Measurements from ENCODE around the gene S100A2. TPM values are rescaled to one million over a fixed set of nuclear protein-coding genes. Genes with fewer than 3 reads are reported as not detected.
"Not testable (repeated sequence)": the region's sequence is repeated elsewhere in the genome, so short reads cannot be mapped to it uniquely, and the experiment has no call there.

Gene S100A2
- total RNA-seq, 1 experiment from 2014 or later, result not detected

DNA sequence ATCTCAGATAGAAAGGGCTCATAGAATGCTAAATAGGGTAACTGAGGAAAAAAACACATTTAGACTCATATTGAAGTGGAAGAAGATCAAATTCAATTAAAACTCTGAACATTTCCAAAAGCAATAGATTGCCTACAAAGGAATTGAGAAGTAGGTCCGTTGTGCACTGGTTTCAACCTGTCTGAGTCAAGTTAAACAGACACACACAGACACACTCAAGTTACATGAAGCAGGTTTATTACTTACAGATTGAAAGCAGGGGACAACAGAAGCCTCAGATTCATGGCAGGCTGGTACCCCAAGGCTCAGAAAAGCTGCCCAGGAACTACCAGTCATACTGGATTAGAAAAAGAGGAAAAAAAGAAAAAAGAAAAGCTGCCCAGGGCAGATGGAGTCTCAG lies 20.7 kb upstream of the S100A2 start:
- Histone ChIP-seq H3K9ac (ENCODE audit: low read length) (no peak overlapping the region), H2AFZ (ENCODE audit: low read length) (no peak overlapping the region), H3K36me3 (ENCODE audit: insufficient read depth, low read length) (no peaks in the 10 kb centered on the region), H3K27me3 (ENCODE audit: low read length) (no peaks in the 10 kb centered on the region), H3K4me3 (ENCODE audit: low read length) (no peak overlapping the region), H3K27ac (ENCODE audit: low read length) (no peak overlapping the region), H3K4me1 (ENCODE audit: low read length) (no peaks in the 10 kb centered on the region), H3K79me2 (ENCODE audit: low read length) (no peaks in the 10 kb centered on the region), H3K4me2 (ENCODE audit: low read depth, low read length, poor library complexity, severe bottlenecking) (no peak overlapping the region), H3K9me3 (ENCODE audit: low read length) (no peaks in the 10 kb centered on the region), H3K9me2 (replicated peaks; ENCODE audit: insufficient read depth, low read length) (no peaks in the 10 kb centered on the region), H4K20me1 (ENCODE audit: insufficient read depth, low read depth, low read length) (no peaks in the 10 kb centered on the region)
- no peak for DNase-seq

- no peaks in the 10 kb centered on the region for H3K79me2 ChIP-seq (ENCODE audit: low read length)
- H3K4me3 ChIP-seq (ENCODE audit: low read length), result no peak overlapping the region
- no peaks in the 10 kb centered on the region for H3K9me2 ChIP-seq (replicated peaks; ENCODE audit: insufficient read depth, low read length)
- no peaks in the 10 kb centered on the region for H3K4me1 ChIP-seq (ENCODE audit: low read length)
- H3K9me3 ChIP-seq (ENCODE audit: low read length), result no peaks in the 10 kb centered on the region
- H3K4me2 ChIP-seq (ENCODE audit: low read depth, low read length, poor library complexity, severe bottlenecking), result no peak overlapping the region
- H2AFZ ChIP-seq (ENCODE audit: low read length), result no peak overlapping the region
- no peaks in the 10 kb centered on the region for H3K36me3 ChIP-seq (ENCODE audit: insufficient read depth, low read length)
- no peak for DNase-seq
- no peaks in the 10 kb centered on the region for H3K27me3 ChIP-seq (ENCODE audit: low read length)
- H3K9ac ChIP-seq (ENCODE audit: low read length), result no peak overlapping the region
- H3K27ac ChIP-seq (ENCODE audit: low read length), result no peak overlapping the region
- no peaks in the 10 kb centered on the region for H4K20me1 ChIP-seq (ENCODE audit: insufficient read depth, low read depth, low read length)
These were observed 19.4 kb upstream of the S100A2 start for GRCh38 chr1:153585006-153585405.

DNA sequence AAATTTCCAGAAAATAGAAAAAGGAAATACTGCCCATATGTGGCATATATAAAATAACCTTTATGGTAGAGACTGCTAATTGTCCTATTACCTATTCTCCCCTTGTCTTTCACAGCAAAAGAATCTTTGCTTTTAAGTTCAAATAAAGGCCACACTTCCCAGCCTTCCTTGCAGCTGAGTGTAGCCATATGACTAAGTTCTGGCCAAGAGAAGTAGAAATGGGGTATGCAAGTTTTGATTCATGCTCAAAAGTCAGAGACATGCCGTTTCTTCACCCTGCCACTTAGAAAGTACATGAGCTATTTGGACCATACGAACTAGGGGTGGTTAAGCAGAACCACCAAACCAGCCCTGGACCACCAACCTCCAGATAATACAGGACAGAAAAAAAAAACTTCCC lies 18.3 kb upstream of the S100A2 start:
- Histone ChIP-seq H3K9me3 (ENCODE audit: low read length) (no peaks in the 10 kb centered on the region), H3K36me3 (ENCODE audit: insufficient read depth, low read length) (no peaks in the 10 kb centered on the region), H3K4me2 (ENCODE audit: low read depth, low read length, poor library complexity, severe bottlenecking) (no peak overlapping the region), H3K4me3 (ENCODE audit: low read length) (no peak overlapping the region), H3K9me2 (replicated peaks; ENCODE audit: insufficient read depth, low read length) (no peaks in the 10 kb centered on the region), H4K20me1 (ENCODE audit: insufficient read depth, low read depth, low read length) (no peaks in the 10 kb centered on the region), H3K79me2 (ENCODE audit: low read length) (no peaks in the 10 kb centered on the region), H3K27ac (ENCODE audit: low read length) (no peak overlapping the region), H3K4me1 (ENCODE audit: low read length) (no peaks in the 10 kb centered on the region), H3K9ac (ENCODE audit: low read length) (no peak overlapping the region), H2AFZ (ENCODE audit: low read length) (no peak overlapping the region), H3K27me3 (ENCODE audit: low read length) (no peaks in the 10 kb centered on the region)
- DNase-seq, result no peak

DNA sequence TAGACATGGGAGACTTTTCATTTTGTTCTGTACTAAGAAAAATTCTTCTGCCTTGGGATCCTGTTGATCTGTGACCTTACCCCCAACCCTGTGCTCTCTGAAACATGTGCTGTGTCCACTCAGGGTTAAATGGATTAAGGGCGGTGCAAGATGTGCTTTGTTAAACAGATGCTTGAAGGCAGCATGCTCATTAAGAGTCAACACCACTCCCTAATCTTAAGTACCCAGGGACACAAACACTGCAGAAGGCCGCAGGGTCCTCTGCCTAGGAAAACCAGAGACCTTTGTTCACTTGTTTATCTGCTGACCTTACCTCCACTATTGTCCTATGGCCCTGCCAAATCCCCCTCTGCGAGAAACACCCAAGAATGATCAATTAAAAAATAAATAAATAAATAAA lies 17.9 kb upstream of the S100A2 start:
- H3K27ac ChIP-seq (ENCODE audit: low read length); H3K4me3 ChIP-seq (ENCODE audit: low read length); H3K9me2 ChIP-seq (replicated peaks; ENCODE audit: insufficient read depth, low read length); H3K9ac ChIP-seq (ENCODE audit: low read length); H3K79me2 ChIP-seq (ENCODE audit: low read length); H3K36me3 ChIP-seq (ENCODE audit: insufficient read depth, low read length); DNase-seq; H3K4me1 ChIP-seq (ENCODE audit: low read length); H3K27me3 ChIP-seq (ENCODE audit: low read length); H3K9me3 ChIP-seq (ENCODE audit: low read length); H4K20me1 ChIP-seq (ENCODE audit: insufficient read depth, low read depth, low read length); H3K4me2 ChIP-seq (ENCODE audit: low read depth, low read length, poor library complexity, severe bottlenecking); H2AFZ ChIP-seq (ENCODE audit: low read length): not testable (repeated sequence)

GRCh38 chr1:153582836-153583235 lies 17.2 kb upstream of the S100A2 start:
- H2AFZ ChIP-seq (ENCODE audit: low read length); H3K79me2 ChIP-seq (ENCODE audit: low read length); H3K9ac ChIP-seq (ENCODE audit: low read length); H3K9me3 ChIP-seq (ENCODE audit: low read length); H3K4me2 ChIP-seq (ENCODE audit: low read depth, low read length, poor library complexity, severe bottlenecking); H3K9me2 ChIP-seq (replicated peaks; ENCODE audit: insufficient read depth, low read length); H3K4me3 ChIP-seq (ENCODE audit: low read length); H3K36me3 ChIP-seq (ENCODE audit: insufficient read depth, low read length); H3K27ac ChIP-seq (ENCODE audit: low read length); DNase-seq; H3K27me3 ChIP-seq (ENCODE audit: low read length); H4K20me1 ChIP-seq (ENCODE audit: insufficient read depth, low read depth, low read length); H3K4me1 ChIP-seq (ENCODE audit: low read length): not testable (repeated sequence)

DNA sequence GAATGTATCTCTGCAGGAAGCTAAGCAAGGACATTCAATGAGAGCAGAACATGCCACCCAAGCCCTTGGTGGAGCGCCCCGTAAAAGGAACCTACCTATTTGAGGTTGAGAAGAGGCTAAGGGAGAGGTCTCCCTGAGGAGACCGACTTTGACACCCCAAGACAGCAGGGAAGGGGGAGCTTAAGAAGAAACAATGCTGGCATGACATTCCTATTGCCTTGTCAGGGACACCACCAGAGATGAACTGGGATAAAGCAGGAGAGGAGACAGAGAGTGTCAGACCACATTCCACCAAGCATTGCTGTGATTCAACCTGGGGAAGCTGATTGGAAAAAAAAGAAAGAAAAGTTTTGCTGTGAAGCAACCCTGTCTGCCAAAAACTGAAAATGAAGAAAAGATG lies 13.3 kb upstream of the S100A2 start:
- Histone ChIP-seq H3K4me2 (ENCODE audit: low read depth, low read length, poor library complexity, severe bottlenecking) (no peak overlapping the region), H3K9me2 (replicated peaks; ENCODE audit: insufficient read depth, low read length) (no peaks in the 10 kb centered on the region), H2AFZ (ENCODE audit: low read length) (no peak overlapping the region), H3K9ac (ENCODE audit: low read length) (no peak overlapping the region), H4K20me1 (ENCODE audit: insufficient read depth, low read depth, low read length) (no peaks in the 10 kb centered on the region), H3K27ac (ENCODE audit: low read length) (no peak overlapping the region), H3K79me2 (ENCODE audit: low read length) (no peaks in the 10 kb centered on the region), H3K9me3 (ENCODE audit: low read length) (no peaks in the 10 kb centered on the region), H3K36me3 (ENCODE audit: insufficient read depth, low read length) (no peaks in the 10 kb centered on the region), H3K4me1 (ENCODE audit: low read length) (no peaks in the 10 kb centered on the region), H3K27me3 (ENCODE audit: low read length) (no peaks in the 10 kb centered on the region), H3K4me3 (ENCODE audit: low read length) (no peak overlapping the region)
- DNase-seq, result no peak

- Histone ChIP-seq H3K27me3 (ENCODE audit: low read length) (no peaks in the 10 kb centered on the region), H3K4me2 (ENCODE audit: low read depth, low read length, poor library complexity, severe bottlenecking) (no peak overlapping the region), H3K4me1 (ENCODE audit: low read length) (no peaks in the 10 kb centered on the region), H4K20me1 (ENCODE audit: insufficient read depth, low read depth, low read length) (no peaks in the 10 kb centered on the region), H3K27ac (ENCODE audit: low read length) (no peak overlapping the region), H3K36me3 (ENCODE audit: insufficient read depth, low read length) (no peaks in the 10 kb centered on the region), H3K4me3 (ENCODE audit: low read length) (no peak overlapping the region), H3K9ac (ENCODE audit: low read length) (no peak overlapping the region), H2AFZ (ENCODE audit: low read length) (no peak overlapping the region), H3K79me2 (ENCODE audit: low read length) (no peaks in the 10 kb centered on the region), H3K9me2 (replicated peaks; ENCODE audit: insufficient read depth, low read length) (no peaks in the 10 kb centered on the region), H3K9me3 (ENCODE audit: low read length) (no peaks in the 10 kb centered on the region)
- DNase-seq, result peak; percentile 16
These were observed 12.8 kb upstream of the S100A2 start for GRCh38 chr1:153578490-153578889.

GRCh38 chr1:153577624-153578051 lies 12.0 kb upstream of the S100A2 start:
- Histone ChIP-seq H3K4me3 (ENCODE audit: low read length) (no peak overlapping the region), H3K79me2 (ENCODE audit: low read length) (no peaks in the 10 kb centered on the region), H3K9me3 (ENCODE audit: low read length) (no peaks in the 10 kb centered on the region), H3K27ac (ENCODE audit: low read length) (no peak overlapping the region), H3K4me1 (ENCODE audit: low read length) (no peaks in the 10 kb centered on the region), H3K36me3 (ENCODE audit: insufficient read depth, low read length) (no peaks in the 10 kb centered on the region), H3K9ac (ENCODE audit: low read length) (no peak overlapping the region), H2AFZ (ENCODE audit: low read length) (no peak overlapping the region), H4K20me1 (ENCODE audit: insufficient read depth, low read depth, low read length) (no peaks in the 10 kb centered on the region), H3K27me3 (ENCODE audit: low read length) (no peaks in the 10 kb centered on the region), H3K4me2 (ENCODE audit: low read depth, low read length, poor library complexity, severe bottlenecking) (no peak overlapping the region), H3K9me2 (replicated peaks; ENCODE audit: insufficient read depth, low read length) (no peaks in the 10 kb centered on the region)
- no peak for DNase-seq

DNA sequence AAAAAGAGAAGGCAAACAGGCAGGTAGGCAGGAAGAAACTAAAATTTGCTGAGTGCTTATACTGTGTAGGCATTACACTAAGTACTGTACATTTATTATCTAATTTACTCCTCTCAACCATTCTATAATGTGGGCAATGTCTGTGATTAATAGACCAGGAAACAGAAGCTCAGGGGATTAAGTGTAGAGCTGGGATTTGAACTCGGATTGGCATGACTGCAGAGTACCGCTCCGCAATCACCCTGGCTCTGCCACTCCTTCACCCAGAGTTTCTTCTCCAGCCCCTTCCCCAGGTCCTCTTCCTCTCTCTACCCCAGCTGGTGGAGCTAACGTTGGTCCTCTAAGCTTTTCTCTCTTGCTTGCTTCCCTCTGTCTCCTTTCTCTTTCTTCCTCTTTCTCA lies 11.5 kb upstream of the S100A2 start:
- no peak overlapping the region for H3K27ac ChIP-seq (ENCODE audit: low read length)
- H3K36me3 ChIP-seq (ENCODE audit: insufficient read depth, low read length), result no peaks in the 10 kb centered on the region
- no peak overlapping the region for H2AFZ ChIP-seq (ENCODE audit: low read length)
- no peaks in the 10 kb centered on the region for H3K4me1 ChIP-seq (ENCODE audit: low read length)
- no peak overlapping the region for H3K4me3 ChIP-seq (ENCODE audit: low read length)
- no peaks in the 10 kb centered on the region for H3K79me2 ChIP-seq (ENCODE audit: low read length)
- no peak for DNase-seq
- no peak overlapping the region for H3K4me2 ChIP-seq (ENCODE audit: low read depth, low read length, poor library complexity, severe bottlenecking)
- no peaks in the 10 kb centered on the region for H3K9me3 ChIP-seq (ENCODE audit: low read length)
- no peaks in the 10 kb centered on the region for H4K20me1 ChIP-seq (ENCODE audit: insufficient read depth, low read depth, low read length)
- H3K9me2 ChIP-seq (replicated peaks; ENCODE audit: insufficient read depth, low read length), result no peaks in the 10 kb centered on the region
- no peak overlapping the region for H3K9ac ChIP-seq (ENCODE audit: low read length)
- no peaks in the 10 kb centered on the region for H3K27me3 ChIP-seq (ENCODE audit: low read length)
